GM19238 (cell line): ENCODE results near the gene FBXO21.
"Not testable (repeated sequence)": the region's sequence is repeated elsewhere in the genome, so short reads cannot be mapped to it uniquely, and the experiment has no call there.

ENCODE experiments used
- DNase-seq: peaks from one replicate; pipeline ENCODE4 v3.0.0; 2011; ENCODE audit warnings: low spot score; ENCODE audit not compliant: insufficient read length

FBXO21 gene

DNA sequence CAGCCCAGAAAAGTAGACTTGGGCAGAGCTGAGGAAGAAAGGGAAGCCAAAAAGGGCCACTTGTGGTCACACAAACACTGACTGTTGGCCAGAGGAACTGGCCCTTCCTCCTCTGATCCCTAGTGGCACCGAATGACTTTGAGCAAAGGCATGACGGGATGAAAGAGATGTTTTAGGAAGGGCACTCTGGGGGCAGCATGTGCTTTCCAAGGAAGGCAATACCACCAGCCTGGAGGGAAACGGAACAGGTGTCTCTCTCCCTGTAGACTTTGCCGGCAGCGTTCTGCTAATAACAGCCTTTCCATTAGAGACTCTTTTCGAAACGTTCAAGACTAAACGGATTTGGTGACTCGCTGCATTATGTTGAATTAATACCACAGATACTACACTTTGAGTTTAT lies 12.3 kb upstream of the FBXO21 start:
- no peak for DNase-seq

- no peak for DNase-seq
Measured at GRCh38 chr12:117202033-117202432, 11.8 kb upstream of the FBXO21 start.

- DNase-seq: not testable (repeated sequence)
Measured at GRCh38 chr12:117199956-117200744, 9.9 kb upstream of the FBXO21 start.

GRCh38 chr12:117196334-117196733 lies 6.1 kb upstream of the FBXO21 start:
- DNase-seq: not testable (repeated sequence)

DNA sequence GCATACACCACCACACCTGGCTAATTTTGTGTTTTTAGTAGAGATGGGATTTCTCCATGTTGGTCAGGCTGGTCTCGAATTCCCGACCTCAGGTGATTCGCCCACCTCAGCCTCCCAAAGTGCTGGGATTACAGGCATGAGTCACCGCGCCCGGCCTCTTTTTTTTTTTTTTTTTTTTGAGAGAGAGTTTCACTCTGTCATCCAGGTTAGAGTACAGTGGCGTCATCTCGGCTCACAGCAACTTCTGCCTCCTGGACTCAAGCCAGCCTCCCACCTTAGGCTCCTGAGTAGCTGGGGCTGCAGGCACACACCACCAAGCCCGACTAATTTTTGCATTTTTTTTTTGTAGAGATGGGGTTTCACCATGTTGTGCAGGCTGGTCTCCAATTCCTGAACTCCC lies 4.8 kb upstream of the FBXO21 start:
- not testable (repeated sequence) for DNase-seq

DNA sequence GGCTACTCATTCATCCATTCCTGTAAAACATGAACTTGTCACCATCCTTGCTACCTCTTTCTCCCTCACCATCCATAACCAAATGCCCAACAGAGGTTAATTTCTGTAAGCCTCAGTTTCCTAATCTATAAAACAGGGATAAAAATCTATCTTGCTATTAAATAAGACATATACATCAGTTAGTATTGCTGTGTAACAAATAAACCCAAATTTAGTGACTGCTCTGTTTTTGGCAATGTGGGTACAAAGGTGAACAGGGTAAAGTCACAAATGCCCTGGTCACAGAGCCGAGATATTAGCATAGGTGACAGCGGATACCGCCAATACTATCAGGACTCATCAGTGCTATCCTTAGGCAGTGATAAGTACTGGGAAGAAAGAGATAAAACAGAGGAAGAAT lies 3.6 kb upstream of the FBXO21 start:
- no peak for DNase-seq

GRCh38 chr12:117192581-117192980 lies 2.3 kb upstream of the FBXO21 start:
- not testable (repeated sequence) for DNase-seq

- DNase-seq: no peak
Measured at GRCh38 chr12:117192057-117192456, 1.8 kb upstream of the FBXO21 start.

DNA sequence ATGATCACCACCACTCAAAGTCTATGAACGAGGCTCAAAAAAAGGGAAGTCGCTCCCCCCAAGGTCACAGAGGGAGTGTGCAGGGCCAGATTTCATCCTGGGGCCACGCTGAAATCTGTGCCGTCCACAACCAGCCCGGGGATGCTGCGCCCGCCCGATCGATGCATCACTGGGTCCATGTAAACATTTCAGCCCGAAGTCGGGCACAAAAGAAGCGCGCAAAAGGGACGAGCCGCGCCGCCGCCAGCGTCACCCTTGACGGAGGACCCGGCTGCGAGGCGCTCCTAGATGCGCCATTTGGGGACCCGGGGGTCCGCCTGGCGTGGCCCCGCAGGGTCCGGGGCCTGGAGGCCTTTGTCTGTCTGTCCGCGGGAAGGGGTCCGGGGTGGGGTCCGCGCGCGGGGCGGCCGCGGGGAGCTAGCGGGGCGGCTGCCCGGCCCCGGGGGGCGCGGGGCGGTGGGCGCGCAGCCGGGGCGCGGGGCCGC lies 503 bp downstream of the FBXO21 start:
- peak; percentile 35 for DNase-seq

GRCh38 chr12:117188961-117189724 lies 1.1 kb downstream of the FBXO21 start:
- no peak for DNase-seq

- DNase-seq: no peak
Measured at GRCh38 chr12:117188121-117188665, 2.1 kb downstream of the FBXO21 start.

GRCh38 chr12:117187421-117187820 lies 2.8 kb downstream of the FBXO21 start:
- no peak for DNase-seq

DNA sequence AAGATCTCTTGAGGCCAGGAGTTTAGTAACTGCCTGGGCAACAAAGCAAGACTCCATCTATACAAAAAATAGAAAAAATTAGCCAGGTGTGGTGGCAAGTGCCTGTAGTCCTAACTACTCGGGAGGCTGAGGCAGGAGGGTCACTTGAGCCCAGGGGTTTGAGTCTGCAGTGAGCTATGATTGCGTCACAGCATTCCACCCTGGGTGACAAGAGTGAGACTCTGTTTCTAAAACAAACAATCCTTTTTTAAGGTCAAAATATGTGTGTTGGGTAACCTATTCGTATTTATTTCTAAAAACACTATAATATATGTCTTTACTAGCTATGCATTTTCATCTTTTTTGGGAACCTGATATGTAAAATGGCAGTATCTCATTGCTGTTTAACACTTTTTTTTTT lies 7.4 kb downstream of the FBXO21 start:
- no peak for DNase-seq

DNA sequence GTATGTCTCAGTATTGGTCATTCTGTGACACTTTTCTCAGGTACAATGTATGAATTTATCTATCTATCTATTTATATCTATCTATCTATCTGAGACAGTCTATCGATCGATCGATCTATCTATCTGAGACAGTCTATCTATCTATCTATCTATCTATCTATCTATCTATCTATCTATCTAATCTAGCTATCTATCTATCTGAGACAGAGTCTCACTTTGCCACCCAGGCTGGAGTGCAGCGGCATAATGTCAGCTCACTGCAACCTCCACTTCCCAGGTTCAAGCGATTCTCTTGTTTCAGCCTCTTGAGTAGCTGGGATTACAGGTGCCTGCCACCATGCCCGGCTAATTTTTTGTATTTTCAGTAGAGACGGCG lies 8.8 kb downstream of the FBXO21 start:
- not testable (repeated sequence) for DNase-seq

DNA sequence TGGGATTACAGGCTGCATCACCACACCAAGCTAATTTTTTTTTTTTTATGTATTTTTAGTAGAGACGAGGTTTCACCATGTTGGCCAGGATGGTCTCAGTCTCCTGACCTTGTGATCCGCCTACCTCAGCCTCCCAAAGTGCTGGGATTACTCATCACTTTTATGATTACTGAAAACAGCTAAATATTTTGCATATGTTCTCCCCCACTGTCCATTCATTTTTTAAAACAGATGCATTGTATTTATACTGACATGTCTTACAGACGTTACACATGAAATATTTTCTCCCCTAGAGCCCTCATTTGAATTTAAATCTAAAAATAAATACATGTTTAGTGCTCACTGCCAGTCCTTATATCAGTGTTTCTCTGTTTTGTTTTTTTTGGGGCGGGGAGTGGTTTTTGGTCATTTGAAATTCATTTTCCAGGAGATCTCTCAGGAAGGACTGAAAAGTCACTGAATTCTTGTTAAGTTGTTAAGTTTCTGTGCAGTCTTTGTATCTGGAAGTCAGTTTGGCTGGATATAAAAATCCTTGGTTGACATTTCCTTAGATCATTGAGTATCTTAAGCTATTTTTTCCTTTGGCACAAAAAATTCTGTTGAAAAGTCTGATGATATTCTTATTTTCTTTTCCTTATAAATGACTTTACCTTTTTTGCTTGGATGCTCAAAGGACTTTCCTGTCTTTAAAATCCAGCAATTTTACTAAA lies 9.4 kb downstream of the FBXO21 start:
- no peak for DNase-seq

DNA sequence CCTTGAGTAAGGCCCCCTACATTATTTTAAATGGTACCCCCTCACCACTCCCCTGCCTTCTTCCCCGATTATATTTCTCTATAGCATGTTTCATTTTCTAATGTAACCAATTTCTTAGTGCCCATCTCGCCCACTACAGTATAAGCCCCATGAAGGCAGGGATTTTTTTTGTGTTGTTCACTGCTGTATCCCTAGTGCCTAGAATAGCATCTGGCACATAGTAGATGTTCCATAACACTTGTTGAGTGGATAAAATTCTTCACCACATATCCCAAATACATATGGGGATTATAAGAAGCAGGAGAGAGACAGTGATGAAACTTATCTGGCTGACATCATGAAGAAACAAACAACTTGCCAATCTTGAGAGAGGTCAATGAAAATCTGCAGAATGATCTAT lies 11.5 kb downstream of the FBXO21 start:
- no peak for DNase-seq

DNA sequence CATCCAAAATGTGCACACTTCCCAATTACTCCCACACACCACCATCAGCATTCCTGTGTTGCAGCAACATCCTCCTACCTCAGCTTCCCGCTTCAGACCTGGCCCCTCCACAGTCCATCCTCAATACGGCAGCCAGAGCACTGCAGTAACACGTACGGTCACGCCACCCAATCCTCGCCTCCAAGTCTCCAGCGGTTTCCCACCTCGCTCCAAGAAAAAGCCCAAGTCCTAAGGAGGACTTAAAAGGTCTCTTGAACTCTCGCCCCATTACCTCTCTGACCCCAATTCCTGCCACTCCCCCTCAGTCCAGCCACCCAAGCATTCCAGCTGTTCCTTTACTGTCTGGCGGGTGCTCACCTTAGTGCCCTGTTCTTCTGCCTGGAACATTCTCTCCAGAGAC lies 12.0 kb downstream of the FBXO21 start:
- no peak for DNase-seq

DNA sequence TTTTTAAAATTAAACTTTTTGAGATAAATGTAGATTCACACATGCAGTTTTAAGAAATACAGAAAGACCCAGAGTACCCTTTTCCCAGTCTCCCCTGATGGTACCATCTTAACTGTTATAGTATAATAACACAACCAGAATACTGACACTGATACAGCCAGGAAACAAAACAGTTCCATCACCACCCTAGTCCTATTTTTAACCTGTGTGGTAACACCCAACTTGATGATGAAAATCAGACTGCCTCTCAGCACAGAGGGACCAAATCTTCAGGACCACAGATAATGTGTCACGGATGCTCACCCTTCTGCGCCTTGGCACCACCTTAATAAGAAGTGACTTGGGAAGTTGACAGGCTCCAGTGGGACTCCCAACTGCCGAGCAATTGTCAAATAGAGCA lies 18.1 kb downstream of the FBXO21 start:
- no peak for DNase-seq

GRCh38 chr12:117171499-117172162 lies 18.6 kb downstream of the FBXO21 start:
- no peak for DNase-seq

- no peak for DNase-seq
Measured at GRCh38 chr12:117169548-117169947, 20.7 kb downstream of the FBXO21 start.

DNA sequence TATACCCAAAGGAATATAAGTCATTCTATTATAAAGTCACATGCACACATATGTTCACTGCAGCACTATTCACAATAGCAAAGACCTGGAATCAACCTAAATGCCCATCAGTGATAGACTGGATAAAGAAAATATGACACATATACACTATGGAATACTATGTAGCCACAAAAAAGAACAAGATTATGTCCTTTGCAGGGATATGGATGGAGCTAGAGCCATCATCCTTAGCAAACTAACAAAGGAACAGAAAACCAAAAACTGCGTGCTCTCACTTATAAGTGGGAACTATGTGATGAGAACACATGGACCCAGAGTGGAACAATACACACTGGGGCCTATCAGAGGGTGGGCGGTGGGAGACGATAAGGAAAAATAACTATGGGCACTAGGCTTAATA lies 21.3 kb downstream of the FBXO21 start:
- DNase-seq: no peak
